Measurements from ENCODE around the gene HABP4. TPM values are rescaled to one million over a fixed set of nuclear protein-coding genes. Genes with fewer than 3 reads are reported as not detected.

HABP4 gene
- total RNA-seq, 2 donors from 2014 or later = 50.0 to 74.2 TPM

DNA sequence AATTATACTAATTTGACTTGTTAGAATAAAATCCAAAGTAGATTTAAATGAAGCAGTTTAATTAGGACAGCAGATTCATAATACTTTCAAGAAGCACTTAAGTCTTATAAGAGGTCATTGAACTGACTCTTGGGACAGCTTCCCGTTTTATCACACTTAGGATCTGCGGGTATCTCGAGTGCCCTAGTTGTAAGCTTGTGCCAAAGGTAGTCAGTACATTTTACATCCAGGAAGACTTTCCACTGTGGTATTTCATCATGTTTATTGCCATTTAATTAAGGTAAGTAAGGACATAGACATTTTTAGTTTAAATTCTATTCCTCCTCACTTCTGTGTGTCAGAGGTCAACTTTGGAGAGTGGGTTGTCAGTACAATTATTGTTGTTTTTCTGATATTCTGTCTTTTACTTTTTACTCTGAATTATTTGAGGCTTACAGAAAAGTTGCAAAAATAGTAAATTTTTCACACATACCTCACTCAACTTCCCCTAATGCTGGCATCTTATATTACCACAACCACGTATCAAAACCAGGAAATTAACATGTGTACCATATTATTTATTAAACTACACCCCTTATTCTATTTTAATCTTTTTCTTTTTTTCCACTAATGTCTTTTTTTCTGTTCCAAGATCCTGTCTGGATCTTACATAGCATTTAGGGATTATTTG lies 24.3 kb upstream of the HABP4 start:
- DNase-seq (ENCODE audit: low spot score) = no peak
- no peak for ATAC-seq (ENCODE audit: insufficient number of reproducible peaks, low FRiP score, low read depth)
- H3K27ac ChIP-seq = no peak overlapping the region
- H3K4me1 ChIP-seq (ENCODE audit: control insufficient read depth in 1 of 2, low read depth in 2 of 2) = peaks cover 7 to 9% of the 10 kb centered on the region in 2 donors
- H3K27me3 ChIP-seq (replicated peaks; ENCODE audit: insufficient read depth) = no peaks in the 10 kb centered on the region
- H3K36me3 ChIP-seq = no peaks in the 10 kb centered on the region
- no peak overlapping the region for H3K4me3 ChIP-seq
- TF ChIP-seq, protein P1, sequence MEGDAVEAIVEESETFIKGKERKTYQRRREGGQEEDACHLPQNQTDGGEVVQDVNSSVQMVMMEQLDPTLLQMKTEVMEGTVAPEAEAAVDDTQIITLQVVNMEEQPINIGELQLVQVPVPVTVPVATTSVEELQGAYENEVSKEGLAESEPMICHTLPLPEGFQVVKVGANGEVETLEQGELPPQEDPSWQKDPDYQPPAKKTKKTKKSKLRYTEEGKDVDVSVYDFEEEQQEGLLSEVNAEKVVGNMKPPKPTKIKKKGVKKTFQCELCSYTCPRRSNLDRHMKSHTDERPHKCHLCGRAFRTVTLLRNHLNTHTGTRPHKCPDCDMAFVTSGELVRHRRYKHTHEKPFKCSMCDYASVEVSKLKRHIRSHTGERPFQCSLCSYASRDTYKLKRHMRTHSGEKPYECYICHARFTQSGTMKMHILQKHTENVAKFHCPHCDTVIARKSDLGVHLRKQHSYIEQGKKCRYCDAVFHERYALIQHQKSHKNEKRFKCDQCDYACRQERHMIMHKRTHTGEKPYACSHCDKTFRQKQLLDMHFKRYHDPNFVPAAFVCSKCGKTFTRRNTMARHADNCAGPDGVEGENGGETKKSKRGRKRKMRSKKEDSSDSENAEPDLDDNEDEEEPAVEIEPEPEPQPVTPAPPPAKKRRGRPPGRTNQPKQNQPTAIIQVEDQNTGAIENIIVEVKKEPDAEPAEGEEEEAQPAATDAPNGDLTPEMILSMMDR (IDR thresholded peaks at IDR 0.05) = no peak
- no peaks in the 10 kb centered on the region for H3K9me3 ChIP-seq

DNA sequence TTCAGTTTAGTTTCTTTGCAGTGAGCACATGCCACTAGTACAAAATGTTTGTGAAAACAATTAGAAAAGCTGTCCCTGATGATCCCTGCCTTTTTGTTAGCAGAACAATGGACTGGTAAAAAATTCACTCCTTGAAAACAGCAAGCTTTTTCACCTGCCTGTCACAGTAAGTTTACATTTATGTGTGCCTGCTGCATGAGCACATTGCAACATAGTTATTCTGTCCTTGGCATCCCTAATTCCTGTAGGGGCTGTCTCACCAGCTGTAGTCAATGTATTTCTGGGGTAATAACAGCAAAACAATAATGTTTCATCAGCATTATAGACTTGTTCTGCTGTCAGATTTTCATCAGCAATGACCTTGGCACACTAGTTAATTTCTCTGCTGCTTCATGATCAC lies 20.2 kb upstream of the HABP4 start:
- no peaks in the 10 kb centered on the region for H3K4me1 ChIP-seq (ENCODE audit: control insufficient read depth in 1 of 2, low read depth in 2 of 2)
- H3K4me3 ChIP-seq = no peak overlapping the region
- no peaks in the 10 kb centered on the region for H3K36me3 ChIP-seq
- H3K27me3 ChIP-seq (replicated peaks; ENCODE audit: insufficient read depth) = no peaks in the 10 kb centered on the region
- ATAC-seq (ENCODE audit: insufficient number of reproducible peaks, low FRiP score, low read depth) (no peak), DNase-seq (ENCODE audit: low spot score) (no peak)
- TF ChIP-seq, protein P1 (IDR thresholded peaks at IDR 0.05) = no peak
- no peaks in the 10 kb centered on the region for H3K9me3 ChIP-seq
- no peak overlapping the region for H3K27ac ChIP-seq

DNA sequence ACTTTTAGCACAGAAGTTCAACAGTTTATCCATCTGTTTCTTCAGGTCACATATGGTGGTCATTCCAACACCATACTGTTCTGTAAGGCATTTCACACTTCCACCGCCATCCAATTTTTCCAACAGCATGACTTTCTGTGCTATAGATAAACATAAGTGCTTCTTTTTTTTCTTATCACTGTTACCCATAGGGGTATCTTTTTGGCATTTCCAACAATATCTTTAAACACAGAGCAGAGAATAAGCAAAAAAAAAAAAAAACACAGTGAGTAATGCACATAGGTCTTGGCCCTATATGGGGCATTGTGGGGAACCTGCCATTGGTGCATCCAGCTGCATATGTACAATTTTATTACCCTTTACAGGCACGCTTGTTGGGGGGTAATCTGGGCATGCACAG lies 19.6 kb upstream of the HABP4 start:
- Histone ChIP-seq H3K9me3 (no peaks in the 10 kb centered on the region), H3K27ac (no peak overlapping the region), H3K4me1 (ENCODE audit: control insufficient read depth in 1 of 2, low read depth in 2 of 2) (no peaks in the 10 kb centered on the region), H3K36me3 (no peaks in the 10 kb centered on the region), H3K4me3 (no peak overlapping the region), H3K27me3 (replicated peaks; ENCODE audit: insufficient read depth) (no peaks in the 10 kb centered on the region)
- ATAC-seq (ENCODE audit: insufficient number of reproducible peaks, low FRiP score, low read depth) (no peak), DNase-seq (ENCODE audit: low spot score) (no peak)
- TF ChIP-seq, protein P1 (IDR thresholded peaks at IDR 0.05) = no peak

DNA sequence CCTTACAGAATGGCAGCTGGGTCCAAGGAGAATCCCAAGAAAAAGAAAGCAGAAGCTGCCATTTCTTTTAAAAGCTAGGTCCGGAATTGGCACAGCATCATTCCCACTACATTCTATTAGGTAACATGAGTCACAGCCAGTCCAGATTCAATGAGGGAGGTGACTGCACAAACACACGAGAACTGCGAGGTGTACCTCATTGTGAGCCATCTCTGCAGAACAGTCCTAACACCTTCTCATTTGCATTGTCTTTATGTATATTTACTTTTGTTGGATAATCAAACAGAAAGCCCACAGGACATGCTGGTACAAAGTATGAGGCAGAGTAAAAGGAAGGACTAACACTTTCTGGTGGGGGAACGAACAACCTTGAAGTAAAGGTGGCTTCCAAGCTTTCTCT lies 14.6 kb upstream of the HABP4 start:
- H3K4me1 ChIP-seq (ENCODE audit: control insufficient read depth in 1 of 2, low read depth in 2 of 2) = no peaks in the 10 kb centered on the region
- no peak for DNase-seq (ENCODE audit: low spot score)
- no peaks in the 10 kb centered on the region for H3K27me3 ChIP-seq (replicated peaks; ENCODE audit: insufficient read depth)
- no peaks in the 10 kb centered on the region for H3K9me3 ChIP-seq
- H3K4me3 ChIP-seq = no peak overlapping the region
- H3K36me3 ChIP-seq = no peaks in the 10 kb centered on the region
- ATAC-seq (ENCODE audit: insufficient number of reproducible peaks, low FRiP score, low read depth) = no peak
- TF ChIP-seq, protein P1 (IDR thresholded peaks at IDR 0.05) = no peak
- no peak overlapping the region for H3K27ac ChIP-seq

DNA sequence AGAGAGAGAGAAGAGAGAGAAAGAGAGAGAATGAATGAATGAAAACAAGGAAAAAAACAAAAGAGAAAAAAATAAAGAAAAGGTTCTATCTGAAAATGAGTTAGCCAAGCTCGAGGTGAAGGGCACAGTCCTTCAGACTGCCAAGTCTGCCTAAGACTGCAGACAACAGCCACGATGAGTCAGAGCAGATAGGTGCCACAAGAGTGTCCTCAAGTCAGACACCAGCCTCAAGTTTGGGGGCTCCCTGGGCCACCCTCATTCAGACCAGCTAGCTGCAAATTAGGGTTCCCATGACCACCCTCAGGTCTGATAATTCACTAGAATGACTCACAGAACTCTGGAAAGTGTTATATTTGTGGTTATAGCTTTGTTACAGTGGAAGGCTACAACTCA lies 13.9 kb upstream of the HABP4 start:
- Histone ChIP-seq H3K9me3 (no peaks in the 10 kb centered on the region), H3K27me3 (replicated peaks; ENCODE audit: insufficient read depth) (no peaks in the 10 kb centered on the region)
- ATAC-seq (ENCODE audit: insufficient number of reproducible peaks, low FRiP score, low read depth) = no peak

More for the DNA sequence above, 13.9 kb upstream of the HABP4 start:
- TF ChIP-seq, protein P1 (IDR thresholded peaks at IDR 0.05) = no peak
- H3K4me1 ChIP-seq (ENCODE audit: control insufficient read depth in 1 of 2, low read depth in 2 of 2) = no peaks in the 10 kb centered on the region
- no peaks in the 10 kb centered on the region for H3K36me3 ChIP-seq
- H3K27ac ChIP-seq = no peak overlapping the region
- DNase-seq (ENCODE audit: low spot score) = no peak
- H3K4me3 ChIP-seq = no peak overlapping the region

All from thoracic aorta (tissue), 2 donors.